Measurements from ENCODE around the gene LRP1-AS.

Gene LRP1-AS

DNA sequence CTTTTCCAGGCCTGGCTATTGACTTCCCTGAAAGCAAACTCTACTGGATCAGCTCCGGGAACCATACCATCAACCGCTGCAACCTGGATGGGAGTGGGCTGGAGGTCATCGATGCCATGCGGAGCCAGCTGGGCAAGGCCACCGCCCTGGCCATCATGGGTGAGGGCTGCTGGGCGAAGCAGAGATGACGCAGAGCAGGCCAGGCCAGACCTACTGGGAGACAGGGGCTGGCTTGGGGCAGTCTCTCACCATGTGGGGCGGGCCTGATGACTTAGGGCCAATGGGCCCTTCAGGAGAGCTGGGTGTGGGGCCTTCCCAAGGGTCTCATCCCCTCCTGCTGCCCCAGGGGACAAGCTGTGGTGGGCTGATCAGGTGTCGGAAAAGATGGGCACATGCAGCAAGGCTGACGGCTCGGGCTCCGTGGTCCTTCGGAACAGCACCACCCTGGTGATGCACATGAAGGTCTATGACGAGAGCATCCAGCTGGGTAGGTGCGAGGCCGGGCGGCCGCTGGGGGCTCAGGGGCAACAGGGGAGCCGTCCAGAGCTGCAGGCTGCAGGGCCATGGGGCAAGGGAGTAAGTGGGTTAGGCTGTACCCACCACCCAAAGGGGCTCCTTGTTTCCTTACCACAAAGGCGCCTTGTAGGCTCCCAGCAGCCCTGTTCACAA, 33.0 kb upstream of the LRP1-AS start:
- DNase-seq (ENCODE audit: low spot score): no peak

DNA sequence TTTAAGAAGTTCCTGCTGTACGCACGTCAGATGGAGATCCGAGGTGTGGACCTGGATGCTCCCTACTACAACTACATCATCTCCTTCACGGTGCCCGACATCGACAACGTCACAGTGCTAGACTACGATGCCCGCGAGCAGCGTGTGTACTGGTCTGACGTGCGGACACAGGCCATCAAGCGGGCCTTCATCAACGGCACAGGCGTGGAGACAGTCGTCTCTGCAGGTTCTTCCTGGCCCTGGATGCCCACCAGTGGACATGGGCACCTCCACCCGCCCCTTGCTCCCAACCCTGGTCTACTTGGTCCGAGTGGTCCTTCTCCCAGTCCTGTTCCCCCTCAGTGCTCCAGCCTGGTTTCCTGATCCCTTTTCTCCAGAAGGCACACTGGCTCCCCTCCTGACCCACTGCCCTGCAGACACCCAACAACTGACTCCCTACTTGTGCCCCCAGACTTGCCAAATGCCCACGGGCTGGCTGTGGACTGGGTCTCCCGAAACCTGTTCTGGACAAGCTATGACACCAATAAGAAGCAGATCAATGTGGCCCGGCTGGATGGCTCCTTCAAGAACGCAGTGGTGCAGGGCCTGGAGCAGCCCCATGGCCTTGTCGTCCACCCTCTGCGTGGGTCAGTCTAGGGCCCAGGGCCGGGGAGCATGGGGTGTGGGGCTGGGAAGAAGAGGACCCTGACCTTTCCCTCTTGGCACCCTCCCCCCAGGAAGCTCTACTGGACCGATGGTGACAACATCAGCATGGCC, 32.1 kb upstream of the LRP1-AS start:
- no peak for DNase-seq (ENCODE audit: low spot score)

DNA sequence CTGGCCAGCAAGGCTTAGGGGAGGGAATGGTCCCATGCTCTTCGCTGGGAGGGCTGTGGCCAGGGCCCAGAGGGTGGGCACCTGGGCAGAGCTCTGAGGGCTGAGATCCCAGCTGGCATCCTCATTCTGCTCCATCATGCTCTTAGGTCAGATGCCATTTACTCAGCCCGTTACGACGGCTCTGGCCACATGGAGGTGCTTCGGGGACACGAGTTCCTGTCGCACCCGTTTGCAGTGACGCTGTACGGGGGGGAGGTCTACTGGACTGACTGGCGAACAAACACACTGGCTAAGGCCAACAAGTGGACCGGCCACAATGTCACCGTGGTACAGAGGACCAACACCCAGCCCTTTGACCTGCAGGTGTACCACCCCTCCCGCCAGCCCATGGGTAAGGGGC, 30.8 kb upstream of the LRP1-AS start:
- no peak for DNase-seq (ENCODE audit: low spot score)

DNA sequence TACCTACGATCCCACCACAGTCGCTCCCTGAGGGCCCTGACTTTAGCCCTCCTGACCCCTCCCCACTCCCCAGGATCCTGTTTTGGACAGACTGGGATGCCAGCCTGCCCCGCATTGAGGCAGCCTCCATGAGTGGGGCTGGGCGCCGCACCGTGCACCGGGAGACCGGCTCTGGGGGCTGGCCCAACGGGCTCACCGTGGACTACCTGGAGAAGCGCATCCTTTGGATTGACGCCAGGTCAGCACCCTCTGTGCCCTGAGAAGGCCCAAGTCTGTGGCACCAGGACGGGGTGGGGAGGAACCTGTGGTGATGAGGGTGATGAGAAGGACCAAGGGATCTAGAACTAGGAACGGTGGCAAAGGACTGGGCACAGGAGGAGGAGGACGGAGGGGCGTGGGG, 29.9 kb upstream of the LRP1-AS start:
- DNase-seq (ENCODE audit: low spot score): no peak

DNA sequence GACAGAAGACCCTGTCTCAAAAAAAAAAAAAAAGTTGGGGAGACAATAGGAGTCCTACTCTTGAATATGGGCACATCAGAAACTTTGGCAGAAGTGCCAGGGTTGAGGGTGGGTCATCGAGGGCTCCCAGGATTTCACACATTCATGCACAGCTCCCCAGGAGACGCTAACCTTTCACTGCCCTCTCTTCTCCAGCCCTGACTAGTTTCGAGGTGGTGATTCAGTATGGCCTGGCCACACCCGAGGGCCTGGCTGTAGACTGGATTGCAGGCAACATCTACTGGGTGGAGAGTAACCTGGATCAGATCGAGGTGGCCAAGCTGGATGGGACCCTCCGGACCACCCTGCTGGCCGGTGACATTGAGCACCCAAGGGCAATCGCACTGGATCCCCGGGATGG, 29.4 kb upstream of the LRP1-AS start:
- no peak for DNase-seq (ENCODE audit: low spot score)

DNA sequence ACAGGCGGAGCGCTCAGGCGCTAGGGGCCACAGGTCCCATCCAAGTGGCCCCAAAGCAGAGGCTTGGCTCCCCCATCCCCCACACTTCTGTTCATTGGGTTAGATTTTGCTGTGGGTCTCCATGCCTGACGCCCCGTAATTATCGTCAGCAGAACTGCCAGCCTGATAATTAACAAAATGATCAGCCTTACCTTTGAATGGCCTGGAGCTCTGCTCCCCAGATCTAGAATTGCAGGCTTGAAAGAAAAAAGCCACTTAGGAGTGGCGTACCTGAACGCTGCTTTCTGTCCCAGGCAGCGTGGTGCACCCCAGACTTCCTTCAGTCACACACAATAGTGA, 28.7 kb upstream of the LRP1-AS start:
- no peak for DNase-seq (ENCODE audit: low spot score)

DNA sequence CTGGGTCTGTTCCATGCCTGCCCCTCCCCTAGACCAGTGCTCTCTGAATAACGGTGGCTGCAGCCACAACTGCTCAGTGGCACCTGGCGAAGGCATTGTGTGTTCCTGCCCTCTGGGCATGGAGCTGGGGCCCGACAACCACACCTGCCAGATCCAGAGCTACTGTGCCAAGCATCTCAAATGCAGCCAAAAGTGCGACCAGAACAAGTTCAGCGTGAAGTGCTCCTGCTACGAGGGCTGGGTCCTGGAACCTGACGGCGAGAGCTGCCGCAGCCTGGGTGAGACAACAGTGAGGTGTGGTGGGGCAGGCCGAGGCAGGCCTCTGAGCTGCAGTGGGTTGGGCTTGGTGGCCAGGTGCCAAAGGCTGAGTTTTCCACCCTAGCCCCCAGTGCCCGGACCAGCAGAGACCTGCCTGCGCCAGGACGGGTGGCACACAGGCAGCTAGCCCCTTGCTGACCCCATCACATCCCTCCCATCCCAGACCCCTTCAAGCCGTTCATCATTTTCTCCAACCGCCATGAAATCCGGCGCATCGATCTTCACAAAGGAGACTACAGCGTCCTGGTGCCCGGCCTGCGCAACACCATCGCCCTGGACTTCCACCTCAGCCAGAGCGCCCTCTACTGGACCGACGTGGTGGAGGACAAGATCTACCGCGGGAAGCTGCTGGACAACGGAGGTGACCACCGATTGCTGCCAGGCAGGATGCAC, 28.2 kb upstream of the LRP1-AS start:
- no peak for DNase-seq (ENCODE audit: low spot score)

DNA sequence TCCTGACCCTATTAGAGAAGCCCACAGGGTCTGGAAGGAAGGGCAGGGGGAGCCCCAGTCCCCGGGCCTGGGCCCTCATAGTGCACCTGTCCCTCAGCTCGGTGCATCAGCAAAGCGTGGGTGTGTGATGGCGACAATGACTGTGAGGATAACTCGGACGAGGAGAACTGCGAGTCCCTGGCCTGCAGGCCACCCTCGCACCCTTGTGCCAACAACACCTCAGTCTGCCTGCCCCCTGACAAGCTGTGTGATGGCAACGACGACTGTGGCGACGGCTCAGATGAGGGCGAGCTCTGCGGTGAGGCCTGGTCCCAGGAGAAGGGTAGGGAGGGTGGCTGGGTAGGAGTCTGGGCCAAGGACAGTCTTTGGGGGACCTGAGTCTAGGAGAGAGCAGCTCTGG, 26.3 kb upstream of the LRP1-AS start:
- DNase-seq (ENCODE audit: low spot score): no peak

DNA sequence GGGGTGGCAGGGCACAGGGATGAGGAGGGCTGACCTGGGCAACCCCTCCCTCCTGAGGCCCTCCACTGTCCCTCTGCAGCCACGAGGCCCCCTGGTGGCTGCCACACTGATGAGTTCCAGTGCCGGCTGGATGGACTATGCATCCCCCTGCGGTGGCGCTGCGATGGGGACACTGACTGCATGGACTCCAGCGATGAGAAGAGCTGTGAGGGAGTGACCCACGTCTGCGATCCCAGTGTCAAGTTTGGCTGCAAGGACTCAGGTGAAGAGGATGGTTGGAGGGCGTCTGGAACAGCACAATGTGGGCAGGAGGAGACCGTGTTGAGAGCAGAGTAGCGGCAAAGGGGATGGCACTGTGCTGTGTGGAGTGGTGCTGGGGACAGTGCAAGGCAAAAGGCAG, 25.7 kb upstream of the LRP1-AS start:
- no peak for DNase-seq (ENCODE audit: low spot score)

DNA sequence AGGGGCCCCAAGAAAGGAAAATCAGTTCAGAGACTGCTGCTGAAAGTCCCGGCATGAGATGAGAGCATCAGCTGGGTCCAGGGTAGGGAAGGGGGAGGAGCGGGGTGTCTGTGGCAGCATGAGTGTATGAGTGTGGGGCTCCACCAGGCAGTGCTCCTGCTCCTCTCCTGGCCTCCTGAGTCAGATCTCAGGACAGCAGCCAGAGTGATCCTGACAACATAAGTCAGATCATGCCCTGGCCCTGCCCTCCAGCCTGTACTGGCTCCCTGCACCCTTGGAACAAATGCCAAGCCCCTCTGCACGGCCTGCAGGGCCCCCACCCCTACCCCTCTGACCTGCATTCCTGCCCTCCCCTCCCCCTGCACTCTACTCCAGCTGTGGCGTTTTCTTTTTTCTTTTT, 24.2 kb upstream of the LRP1-AS start:
- no peak for DNase-seq (ENCODE audit: low spot score)

DNA sequence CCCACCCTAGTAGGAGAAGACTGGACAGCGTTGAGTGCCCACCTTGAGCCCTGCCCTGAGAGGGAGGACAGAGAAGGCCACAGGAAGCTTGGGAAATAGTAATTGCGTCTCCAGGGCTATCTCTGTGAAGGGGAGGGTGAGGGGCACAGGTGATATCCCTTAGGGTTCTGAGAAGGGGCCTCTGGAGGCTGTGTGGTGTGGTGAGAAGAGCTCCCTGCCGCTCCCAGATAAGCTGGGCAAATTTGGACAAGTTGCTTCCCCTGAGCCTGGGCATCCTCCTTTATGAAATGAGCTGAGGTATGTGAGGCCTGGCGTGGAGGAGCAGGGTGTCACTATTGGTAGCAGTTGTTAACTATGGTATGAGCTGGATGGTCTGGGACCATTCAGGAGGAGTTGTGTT, 23.5 kb upstream of the LRP1-AS start:
- DNase-seq (ENCODE audit: low spot score): no peak

DNA sequence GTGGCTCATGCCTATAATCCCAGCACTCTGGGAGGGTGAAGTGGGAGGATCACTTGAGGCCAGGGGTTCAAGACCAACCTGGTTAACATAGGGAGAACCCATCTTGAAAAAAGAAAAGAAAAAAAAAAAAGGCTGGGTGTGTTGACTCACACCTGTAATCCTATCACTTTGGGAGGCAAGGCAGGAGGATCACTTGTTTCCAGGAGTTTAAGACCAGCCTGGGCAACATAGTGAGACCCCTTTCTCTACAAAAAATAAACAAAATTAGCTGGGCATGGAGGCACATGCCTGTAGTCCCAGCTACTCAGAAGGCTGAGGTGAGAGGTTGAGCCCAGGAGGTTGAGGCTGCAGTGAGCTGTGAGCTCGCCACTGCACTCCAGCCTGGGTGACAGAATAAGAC, 23.0 kb upstream of the LRP1-AS start:
- DNase-seq (ENCODE audit: low spot score): no peak

DNA sequence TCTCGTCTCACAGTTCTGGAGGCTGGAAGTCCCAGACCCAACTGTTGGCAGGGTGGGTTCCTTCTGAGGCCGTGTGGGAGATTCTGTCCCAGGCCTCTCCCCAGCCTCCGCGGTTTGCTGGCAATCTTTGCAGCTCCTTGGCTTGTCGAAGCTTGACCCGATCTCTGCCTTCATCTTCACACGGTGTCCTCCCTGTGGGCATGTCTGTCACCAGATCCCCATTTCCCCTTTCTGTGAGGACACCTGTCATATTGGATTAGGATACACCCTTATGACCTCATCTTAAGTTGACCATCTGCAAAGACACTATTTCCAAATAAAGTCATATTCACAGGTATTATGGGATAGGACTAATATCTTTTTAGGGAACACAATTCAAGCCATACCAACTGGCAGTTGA, 22.6 kb upstream of the LRP1-AS start:
- DNase-seq (ENCODE audit: low spot score): no peak

DNA sequence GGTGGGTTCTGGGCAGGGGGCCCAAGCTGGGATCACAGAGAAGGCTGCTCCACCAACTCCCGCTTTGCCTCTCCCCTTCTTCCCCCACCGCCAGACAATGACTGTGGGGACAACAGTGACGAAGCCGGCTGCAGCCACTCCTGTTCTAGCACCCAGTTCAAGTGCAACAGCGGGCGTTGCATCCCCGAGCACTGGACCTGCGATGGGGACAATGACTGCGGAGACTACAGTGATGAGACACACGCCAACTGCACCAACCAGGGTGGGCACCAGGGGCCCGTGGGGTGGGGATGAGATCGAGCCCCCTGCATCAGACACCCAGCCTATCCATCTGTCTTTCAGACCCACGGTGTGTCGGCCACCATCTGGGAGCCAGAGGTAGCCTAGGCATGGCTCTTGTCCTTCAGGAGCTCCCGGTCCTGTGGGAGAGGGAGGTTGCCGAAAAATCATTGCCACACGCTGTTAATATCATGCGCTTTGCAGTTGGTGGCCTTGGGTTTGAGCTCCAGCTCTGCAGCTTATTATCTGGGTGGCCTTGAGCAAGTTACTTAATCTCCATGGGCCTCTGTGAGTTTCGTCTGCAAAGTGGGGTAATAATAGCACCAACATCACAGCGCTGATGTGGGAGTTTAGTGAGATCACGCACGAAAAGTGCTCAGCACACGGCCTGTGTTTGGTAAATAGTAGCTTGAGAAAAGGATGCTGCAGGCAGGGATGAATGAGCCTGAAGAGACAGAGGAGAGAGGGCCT, 21.8 kb upstream of the LRP1-AS start:
- DNase-seq (ENCODE audit: low spot score): no peak

DNA sequence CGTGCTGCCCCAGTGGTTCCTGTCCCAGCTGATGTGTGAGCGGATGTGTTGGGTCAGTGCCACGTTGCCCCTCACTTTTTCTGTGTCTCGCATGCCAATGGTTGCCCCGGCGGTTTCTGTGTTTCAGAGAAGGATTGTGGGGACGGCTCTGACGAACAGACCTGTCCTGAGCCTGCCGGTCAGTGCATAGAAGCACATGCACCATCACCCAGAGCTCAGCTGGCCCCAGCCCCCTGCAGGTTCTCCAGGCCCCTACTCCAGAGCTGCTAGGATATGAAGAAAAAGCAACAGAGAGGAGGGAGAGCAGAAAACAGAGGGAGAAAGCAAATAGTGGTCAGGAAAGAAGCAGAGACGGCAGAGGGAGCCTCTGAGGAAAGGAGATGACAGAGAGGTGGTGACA, 20.6 kb upstream of the LRP1-AS start:
- no peak for DNase-seq (ENCODE audit: low spot score)

DNA sequence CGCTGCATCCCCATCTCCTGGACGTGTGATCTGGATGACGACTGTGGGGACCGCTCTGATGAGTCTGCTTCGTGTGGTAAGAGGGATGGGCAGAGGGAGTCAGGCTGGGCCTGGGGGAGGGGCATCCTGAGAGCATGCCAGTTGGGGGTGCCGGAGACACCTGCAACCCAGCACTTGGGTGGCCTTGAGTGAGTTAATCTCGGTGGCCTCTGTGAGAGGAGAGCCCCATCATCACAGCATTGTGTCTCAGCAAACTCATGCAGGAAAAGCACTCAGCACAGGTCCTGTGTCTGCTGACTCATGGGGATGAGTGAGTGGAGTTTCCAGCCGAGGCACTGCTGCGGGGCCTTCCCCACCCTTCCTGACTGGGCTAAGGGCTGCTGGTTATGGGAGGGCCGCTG, 19.6 kb upstream of the LRP1-AS start:
- no peak for DNase-seq (ENCODE audit: low spot score)

DNA sequence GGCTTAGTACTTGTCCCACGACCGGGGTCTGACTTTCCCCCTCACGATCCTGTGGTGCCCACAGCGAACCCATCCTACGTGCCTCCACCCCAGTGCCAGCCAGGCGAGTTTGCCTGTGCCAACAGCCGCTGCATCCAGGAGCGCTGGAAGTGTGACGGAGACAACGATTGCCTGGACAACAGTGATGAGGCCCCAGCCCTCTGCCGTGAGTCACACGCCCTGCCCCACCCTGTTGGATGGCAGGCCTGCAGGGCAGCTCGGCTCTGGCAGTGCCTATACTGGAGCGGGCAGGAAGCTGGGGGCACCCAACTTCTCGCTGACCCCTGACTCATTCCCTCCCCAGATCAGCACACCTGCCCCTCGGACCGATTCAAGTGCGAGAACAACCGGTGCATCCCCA, 18.3 kb upstream of the LRP1-AS start:
- DNase-seq (ENCODE audit: low spot score): no peak

DNA sequence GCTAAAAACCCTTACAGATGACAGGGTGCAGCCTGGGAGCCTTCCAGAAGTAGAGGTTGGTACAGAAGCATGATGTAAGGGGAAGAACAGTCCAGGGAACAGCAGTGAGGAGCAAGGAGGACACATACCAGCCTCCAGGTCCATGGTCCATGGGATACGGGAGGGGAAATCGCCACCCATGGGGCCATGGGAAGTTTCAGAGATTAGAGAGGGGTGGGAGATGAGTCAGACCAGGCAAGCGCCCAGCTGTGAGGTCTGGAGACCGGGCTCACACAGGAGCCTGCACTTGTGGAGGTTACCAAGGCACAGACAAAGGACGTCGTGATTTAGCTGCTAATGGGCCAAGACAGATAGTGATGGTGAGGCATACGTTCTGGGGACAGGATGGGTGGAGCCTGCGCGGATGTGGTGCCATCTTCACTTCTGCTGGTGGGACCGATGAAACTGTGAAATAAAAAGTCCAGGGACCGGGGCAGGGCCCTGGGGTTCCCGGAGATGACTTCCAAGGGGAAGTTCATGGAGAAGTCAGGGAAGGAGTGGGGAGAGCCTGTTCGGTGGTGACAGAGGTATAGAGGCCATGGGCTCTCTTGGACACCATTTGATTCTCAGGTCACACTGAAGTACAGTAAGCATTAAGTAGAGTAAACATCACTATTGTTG, 17.7 kb upstream of the LRP1-AS start:
- DNase-seq (ENCODE audit: low spot score): no peak

DNA sequence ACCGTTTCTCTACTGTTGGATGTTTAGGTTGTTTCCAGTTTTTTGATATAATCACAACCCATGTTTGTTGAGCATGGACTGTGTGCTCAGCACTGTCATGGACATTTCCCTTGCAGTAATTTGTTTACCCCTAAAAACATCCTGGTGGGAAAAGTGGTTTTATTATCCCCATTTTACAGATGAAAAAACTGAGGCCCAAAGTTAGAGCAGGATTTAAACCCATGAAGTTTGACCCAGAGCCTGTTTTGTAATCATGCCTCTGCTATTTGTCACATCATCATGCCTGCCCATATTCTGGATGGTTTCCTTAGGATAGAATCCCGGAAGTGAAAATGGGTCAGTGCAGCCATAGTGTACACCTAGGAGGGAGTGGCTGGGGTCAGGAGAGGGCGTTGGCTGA, 17.0 kb upstream of the LRP1-AS start:
- no peak for DNase-seq (ENCODE audit: low spot score)

DNA sequence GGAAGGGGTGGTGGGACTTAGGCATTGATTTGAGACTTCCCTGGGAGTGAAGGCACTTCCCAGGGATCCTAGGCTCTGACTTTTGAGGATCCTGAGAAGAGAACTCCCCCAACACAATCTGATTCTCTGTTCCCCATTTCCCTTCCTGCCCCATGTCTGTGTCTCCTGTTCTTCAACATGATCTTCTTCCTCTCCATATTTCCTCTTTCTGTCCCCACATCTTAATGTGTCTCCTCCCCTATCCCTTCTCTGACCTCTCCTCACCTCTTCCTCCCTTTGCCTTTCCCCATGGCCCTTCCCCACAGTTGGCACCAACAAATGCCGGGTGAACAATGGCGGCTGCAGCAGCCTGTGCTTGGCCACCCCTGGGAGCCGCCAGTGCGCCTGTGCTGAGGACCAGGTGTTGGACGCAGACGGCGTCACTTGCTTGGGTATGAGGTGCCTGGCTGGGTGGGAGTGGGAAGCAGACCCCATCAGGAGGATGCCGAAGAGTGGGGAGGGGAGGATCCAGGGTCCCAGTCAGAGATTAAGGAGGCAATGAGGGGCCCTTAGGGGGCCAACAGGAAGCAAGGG, 15.2 kb upstream of the LRP1-AS start:
- no peak for DNase-seq (ENCODE audit: low spot score)

DNA sequence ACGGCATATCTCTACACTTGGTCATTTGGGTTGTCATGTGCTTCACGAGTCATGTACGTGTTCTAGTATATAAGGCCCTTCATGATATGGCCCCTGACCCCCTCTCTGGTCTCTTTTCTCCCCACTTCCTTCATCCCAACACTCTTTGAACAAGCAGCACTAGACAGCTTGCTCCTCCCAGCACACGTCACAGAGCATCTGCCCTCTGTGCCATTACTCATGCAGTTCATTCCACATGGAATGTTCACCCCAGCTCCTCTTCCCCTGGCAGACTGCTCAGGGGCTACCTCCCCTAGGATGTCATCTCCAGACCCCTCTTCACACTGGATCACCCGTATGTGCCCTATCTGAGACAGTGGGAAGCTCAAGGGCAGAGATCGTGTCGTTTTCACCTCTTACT, 14.1 kb upstream of the LRP1-AS start:
- DNase-seq (ENCODE audit: low spot score): no peak

DNA sequence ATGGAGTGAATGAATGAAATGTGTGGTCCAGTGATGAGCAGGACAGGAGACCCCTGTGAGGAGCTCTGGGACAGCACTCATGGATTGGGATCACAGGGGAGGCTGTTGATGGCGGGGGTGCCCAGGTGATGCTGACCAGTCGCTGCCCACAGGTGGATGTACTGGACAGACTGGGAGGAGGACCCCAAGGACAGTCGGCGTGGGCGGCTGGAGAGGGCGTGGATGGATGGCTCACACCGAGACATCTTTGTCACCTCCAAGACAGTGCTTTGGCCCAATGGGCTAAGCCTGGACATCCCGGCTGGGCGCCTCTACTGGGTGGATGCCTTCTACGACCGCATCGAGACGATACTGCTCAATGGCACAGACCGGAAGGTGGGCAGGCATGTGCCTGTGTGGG, 13.3 kb upstream of the LRP1-AS start:
- DNase-seq (ENCODE audit: low spot score): no peak
